ENCODE data around the gene HOXB6.

DNA sequence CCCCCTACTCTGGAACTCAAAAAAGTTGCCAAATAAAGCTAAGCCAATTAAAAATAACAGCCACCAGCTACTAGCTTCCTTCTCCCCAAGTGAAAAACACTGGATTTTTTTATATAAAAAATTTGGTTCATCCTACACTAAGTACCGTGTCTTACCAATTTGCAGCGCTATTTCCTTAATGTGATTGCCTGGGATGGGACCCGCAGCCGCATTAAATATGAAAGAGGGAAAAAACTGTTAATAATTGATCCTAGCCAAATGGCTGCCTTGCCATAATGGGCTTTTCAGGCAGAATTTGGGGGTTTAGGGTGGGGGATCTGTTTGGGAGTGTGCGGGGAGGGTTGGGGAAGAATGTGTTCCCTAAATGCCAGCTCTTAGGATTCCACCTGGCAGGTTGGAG, 19.3 kb upstream of the HOXB6 start:
- TF ChIP-seq POLR2A (IDR thresholded peaks at IDR 0.05) = no peak
- TF ChIP-seq, protein P1, sequence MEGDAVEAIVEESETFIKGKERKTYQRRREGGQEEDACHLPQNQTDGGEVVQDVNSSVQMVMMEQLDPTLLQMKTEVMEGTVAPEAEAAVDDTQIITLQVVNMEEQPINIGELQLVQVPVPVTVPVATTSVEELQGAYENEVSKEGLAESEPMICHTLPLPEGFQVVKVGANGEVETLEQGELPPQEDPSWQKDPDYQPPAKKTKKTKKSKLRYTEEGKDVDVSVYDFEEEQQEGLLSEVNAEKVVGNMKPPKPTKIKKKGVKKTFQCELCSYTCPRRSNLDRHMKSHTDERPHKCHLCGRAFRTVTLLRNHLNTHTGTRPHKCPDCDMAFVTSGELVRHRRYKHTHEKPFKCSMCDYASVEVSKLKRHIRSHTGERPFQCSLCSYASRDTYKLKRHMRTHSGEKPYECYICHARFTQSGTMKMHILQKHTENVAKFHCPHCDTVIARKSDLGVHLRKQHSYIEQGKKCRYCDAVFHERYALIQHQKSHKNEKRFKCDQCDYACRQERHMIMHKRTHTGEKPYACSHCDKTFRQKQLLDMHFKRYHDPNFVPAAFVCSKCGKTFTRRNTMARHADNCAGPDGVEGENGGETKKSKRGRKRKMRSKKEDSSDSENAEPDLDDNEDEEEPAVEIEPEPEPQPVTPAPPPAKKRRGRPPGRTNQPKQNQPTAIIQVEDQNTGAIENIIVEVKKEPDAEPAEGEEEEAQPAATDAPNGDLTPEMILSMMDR (IDR thresholded peaks at IDR 0.05) = no peak

All from lower leg skin (tissue), 3 donors.